Measurements from ENCODE around the gene SH3D19.

Gene SH3D19

DNA sequence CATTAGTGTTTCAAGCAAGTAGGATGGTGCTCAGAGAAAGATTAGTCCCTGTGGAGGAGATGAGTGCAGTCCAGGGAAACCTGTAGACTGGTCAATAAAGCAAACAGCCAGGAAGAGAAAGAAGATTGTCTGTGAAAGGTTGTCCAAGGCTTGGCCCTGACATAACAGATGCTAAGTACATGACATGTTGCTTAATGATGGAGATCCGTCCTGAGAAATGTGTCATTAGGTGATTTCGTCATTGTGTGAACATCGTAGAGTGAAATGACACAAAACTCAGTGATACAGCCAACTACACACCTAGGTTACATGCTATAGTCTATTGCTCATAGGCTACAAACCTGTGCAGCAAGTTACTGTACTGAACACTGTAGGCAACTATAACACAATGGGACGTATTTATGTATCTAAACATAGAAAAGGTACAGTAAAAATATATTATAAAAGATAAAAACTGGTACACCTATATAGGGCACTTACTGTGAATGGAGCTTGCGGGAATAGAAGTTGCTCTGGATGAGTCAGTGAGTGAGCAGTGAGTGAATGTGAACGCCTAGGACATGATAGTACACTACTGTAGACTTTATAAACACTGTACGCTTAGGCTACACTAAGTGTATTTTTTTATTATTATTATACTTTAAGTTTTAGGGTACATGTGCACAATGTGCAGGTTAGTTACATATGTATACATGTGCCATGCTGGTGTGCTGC, 57.4 kb downstream of the SH3D19 start:
- TF ChIP-seq, protein P1, sequence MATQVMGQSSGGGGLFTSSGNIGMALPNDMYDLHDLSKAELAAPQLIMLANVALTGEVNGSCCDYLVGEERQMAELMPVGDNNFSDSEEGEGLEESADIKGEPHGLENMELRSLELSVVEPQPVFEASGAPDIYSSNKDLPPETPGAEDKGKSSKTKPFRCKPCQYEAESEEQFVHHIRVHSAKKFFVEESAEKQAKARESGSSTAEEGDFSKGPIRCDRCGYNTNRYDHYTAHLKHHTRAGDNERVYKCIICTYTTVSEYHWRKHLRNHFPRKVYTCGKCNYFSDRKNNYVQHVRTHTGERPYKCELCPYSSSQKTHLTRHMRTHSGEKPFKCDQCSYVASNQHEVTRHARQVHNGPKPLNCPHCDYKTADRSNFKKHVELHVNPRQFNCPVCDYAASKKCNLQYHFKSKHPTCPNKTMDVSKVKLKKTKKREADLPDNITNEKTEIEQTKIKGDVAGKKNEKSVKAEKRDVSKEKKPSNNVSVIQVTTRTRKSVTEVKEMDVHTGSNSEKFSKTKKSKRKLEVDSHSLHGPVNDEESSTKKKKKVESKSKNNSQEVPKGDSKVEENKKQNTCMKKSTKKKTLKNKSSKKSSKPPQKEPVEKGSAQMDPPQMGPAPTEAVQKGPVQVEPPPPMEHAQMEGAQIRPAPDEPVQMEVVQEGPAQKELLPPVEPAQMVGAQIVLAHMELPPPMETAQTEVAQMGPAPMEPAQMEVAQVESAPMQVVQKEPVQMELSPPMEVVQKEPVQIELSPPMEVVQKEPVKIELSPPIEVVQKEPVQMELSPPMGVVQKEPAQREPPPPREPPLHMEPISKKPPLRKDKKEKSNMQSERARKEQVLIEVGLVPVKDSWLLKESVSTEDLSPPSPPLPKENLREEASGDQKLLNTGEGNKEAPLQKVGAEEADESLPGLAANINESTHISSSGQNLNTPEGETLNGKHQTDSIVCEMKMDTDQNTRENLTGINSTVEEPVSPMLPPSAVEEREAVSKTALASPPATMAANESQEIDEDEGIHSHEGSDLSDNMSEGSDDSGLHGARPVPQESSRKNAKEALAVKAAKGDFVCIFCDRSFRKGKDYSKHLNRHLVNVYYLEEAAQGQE (IDR thresholded peaks at IDR 0.05; ENCODE audit: low read depth) = no peak
- TF ChIP-seq EP300 (IDR thresholded peaks at IDR 0.05; ENCODE audit: borderline replicate concordance) (no peak), ZBTB7A (IDR thresholded peaks at IDR 0.05; ENCODE audit: low read depth) (no peak), NFIC (IDR thresholded peaks at IDR 0.05) (no peak), EGR1 (IDR thresholded peaks at IDR 0.05) (no peak), CREB1 (IDR thresholded peaks at IDR 0.05; ENCODE audit: low read depth) (no peak), YY1 (IDR thresholded peaks at IDR 0.05; ENCODE audit: low read depth) (no peak)
- TF ChIP-seq, protein P2, sequence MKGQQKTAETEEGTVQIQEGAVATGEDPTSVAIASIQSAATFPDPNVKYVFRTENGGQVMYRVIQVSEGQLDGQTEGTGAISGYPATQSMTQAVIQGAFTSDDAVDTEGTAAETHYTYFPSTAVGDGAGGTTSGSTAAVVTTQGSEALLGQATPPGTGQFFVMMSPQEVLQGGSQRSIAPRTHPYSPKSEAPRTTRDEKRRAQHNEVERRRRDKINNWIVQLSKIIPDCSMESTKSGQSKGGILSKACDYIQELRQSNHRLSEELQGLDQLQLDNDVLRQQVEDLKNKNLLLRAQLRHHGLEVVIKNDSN (IDR thresholded peaks at IDR 0.05) = no peak

DNA sequence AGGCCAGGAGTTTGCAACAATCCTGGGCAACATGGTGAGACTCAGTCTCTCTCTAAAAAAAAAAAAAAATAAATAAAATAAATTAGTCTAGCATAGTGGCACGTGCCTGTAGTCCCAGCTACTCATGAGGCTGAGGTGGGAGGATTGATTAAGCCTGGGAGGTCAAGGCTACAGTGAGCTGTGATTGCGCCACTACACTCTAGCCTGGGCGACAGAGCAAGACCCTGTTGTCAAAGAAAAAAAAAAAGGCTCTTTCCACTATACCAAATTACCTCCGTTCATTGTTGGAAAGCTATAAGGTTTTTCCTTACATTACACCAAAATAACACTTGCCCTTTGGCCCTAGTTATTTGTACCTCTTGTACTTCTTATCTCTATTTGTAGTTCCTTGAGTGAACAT, 58.3 kb downstream of the SH3D19 start:
- TF ChIP-seq CEBPB (IDR thresholded peaks at IDR 0.05) (no peak), NFIC (IDR thresholded peaks at IDR 0.05) (no peak), EGR1 (IDR thresholded peaks at IDR 0.05) (no peak), TAF1 (IDR thresholded peaks at IDR 0.05; ENCODE audit: low read depth) (no peak), TEAD4 (IDR thresholded peaks at IDR 0.05) (no peak), RAD21 (IDR thresholded peaks at IDR 0.05; ENCODE audit: low read depth) (no peak), TCF12 (IDR thresholded peaks at IDR 0.05; ENCODE audit: low read depth) (no peak), FOXM1 (IDR thresholded peaks at IDR 0.05; ENCODE audit: borderline replicate concordance, low read depth) (no peak), ZBTB7A (IDR thresholded peaks at IDR 0.05; ENCODE audit: low read depth) (no peak), YY1 (IDR thresholded peaks at IDR 0.05; ENCODE audit: low read depth) (no peak)
- TF ChIP-seq, protein P1 (IDR thresholded peaks at IDR 0.05; ENCODE audit: low read depth) = no peak
- TF ChIP-seq, protein P3, sequence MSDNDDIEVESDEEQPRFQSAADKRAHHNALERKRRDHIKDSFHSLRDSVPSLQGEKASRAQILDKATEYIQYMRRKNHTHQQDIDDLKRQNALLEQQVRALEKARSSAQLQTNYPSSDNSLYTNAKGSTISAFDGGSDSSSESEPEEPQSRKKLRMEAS (IDR thresholded peaks at IDR 0.05) = no peak

DNA sequence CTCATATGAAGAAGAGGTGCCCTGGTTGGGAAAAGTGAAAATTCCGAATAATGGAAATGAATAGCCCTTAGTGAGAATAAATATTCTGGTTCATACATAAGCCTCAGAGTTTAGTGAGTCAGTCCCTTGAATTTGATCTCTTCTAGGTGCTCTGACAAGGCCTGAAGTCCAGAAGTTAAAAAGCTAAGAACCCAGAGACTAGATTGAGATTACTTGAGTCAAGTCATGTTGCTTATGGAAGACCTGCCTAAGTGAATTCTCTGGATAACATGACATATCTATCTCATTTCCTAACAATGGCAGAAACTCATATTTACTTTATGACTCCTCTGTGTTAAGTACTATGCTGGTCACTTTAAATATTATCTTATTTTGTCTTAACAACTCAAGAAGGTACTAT, 58.9 kb downstream of the SH3D19 start:
- TF ChIP-seq FOXM1 (IDR thresholded peaks at IDR 0.05; ENCODE audit: borderline replicate concordance, low read depth) (no peak), NFIC (IDR thresholded peaks at IDR 0.05) (no peak), CREB1 (IDR thresholded peaks at IDR 0.05; ENCODE audit: low read depth) (no peak), TEAD4 (IDR thresholded peaks at IDR 0.05) (no peak), RAD21 (IDR thresholded peaks at IDR 0.05; ENCODE audit: low read depth) (no peak), TAF1 (IDR thresholded peaks at IDR 0.05; ENCODE audit: low read depth) (no peak)
- TF ChIP-seq, protein P3 (IDR thresholded peaks at IDR 0.05) = no peak
- TF ChIP-seq, protein P2 (IDR thresholded peaks at IDR 0.05) = no peak

DNA sequence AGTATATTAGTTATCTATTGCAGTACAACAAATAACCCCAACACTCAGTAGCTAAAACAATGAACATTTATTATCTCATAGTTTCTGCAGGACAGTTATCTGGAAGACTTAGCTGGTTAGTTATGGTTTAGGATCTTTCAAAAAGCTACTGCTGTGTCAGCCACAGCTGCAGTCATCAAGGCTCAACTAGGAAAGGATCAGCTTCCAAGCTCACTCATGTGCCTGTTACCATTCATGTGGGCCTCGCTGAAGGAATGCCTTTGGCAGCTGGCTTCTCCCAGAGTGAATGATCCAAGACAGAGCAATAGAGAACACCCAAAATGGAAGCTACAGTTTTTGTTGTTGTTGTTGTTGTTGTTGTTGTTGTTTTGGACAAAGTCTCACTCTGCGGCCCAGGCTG, 62.0 kb downstream of the SH3D19 start:
- no peak for TF ChIP-seq NFIC (IDR thresholded peaks at IDR 0.05)
- no peak for TF ChIP-seq RAD21 (IDR thresholded peaks at IDR 0.05; ENCODE audit: low read depth)
- TF ChIP-seq EP300 (IDR thresholded peaks at IDR 0.05; ENCODE audit: borderline replicate concordance) = no peak
- no peak for TF ChIP-seq CREB1 (IDR thresholded peaks at IDR 0.05; ENCODE audit: low read depth)
- TF ChIP-seq, protein P1 (IDR thresholded peaks at IDR 0.05; ENCODE audit: low read depth) = no peak
- TF ChIP-seq, protein P3 (IDR thresholded peaks at IDR 0.05) = no peak
- TF ChIP-seq TCF12 (IDR thresholded peaks at IDR 0.05; ENCODE audit: low read depth) = no peak
- TF ChIP-seq, protein P2 (IDR thresholded peaks at IDR 0.05) = no peak
- no peak for TF ChIP-seq CEBPB (IDR thresholded peaks at IDR 0.05)

Measured in Ishikawa (cell line).